Dermis microvascular lymphatic vessel endothelial cell (primary cell): ENCODE data around the gene WDR49. TPM values are rescaled to one million over a fixed set of nuclear protein-coding genes. Genes with fewer than 3 reads are reported as not detected.

Experiments used
- DNase-seq, 2 donors: peaks; one replicate each; pipeline versions ENCODE4 v3.0.0 to v3.0.0-alpha.2; 2010; ENCODE audit warnings: low read depth in 2 of 2
- total RNA-seq: library from RNA; depleted of rRNA; stranded (reverse); fragments of >200 nt; gene quantifications from 2 replicates; pipeline ENCODE4 v1.2.1, GENCODE V29; 2014

Gene WDR49
- 0.13 TPM in 2 replicates for total RNA-seq

GRCh38 chr3:167653760-167654159 lies at the start of gene WDR49:
WDR49 (minus strand) TSS chr3:167653942; CDS start chr3:167653425, 517 bp downstream.
- peak; percentile 28 to 55 for DNase-seq

GRCh38 chr3:167700926-167701325 lies 47.2 kb upstream of the WDR49 start:
- DNase-seq: no peak

GRCh38 chr3:167700046-167700445 lies 46.3 kb upstream of the WDR49 start:
- DNase-seq: no peak

- DNase-seq: no peak
These were observed 40.4 kb upstream of the WDR49 start for GRCh38 chr3:167694121-167694520.

GRCh38 chr3:167691366-167691765 lies 37.6 kb upstream of the WDR49 start:
- no peak for DNase-seq

GRCh38 chr3:167684388-167684993 lies 30.7 kb upstream of the WDR49 start:
- peak; percentile 55 to 67 for DNase-seq

- DNase-seq: no peak
These were observed 25.8 kb upstream of the WDR49 start for GRCh38 chr3:167679526-167679925.

- DNase-seq: no peak
These were observed 22.1 kb upstream of the WDR49 start for GRCh38 chr3:167675848-167676247.

GRCh38 chr3:167673221-167673620 lies 19.5 kb upstream of the WDR49 start:
- DNase-seq: no peak

- peak in 1 of 2 donors; percentile 10 for DNase-seq
These were observed 18.2 kb upstream of the WDR49 start for GRCh38 chr3:167671878-167672427.

- no peak for DNase-seq
These were observed 16.0 kb upstream of the WDR49 start for GRCh38 chr3:167669699-167670098.

GRCh38 chr3:167668651-167669050 lies 14.9 kb upstream of the WDR49 start:
- DNase-seq: no peak

GRCh38 chr3:167666563-167666962 lies 12.8 kb upstream of the WDR49 start:
- DNase-seq: no peak

- no peak for DNase-seq
These were observed 9.2 kb upstream of the WDR49 start for GRCh38 chr3:167662919-167663400.

- no peak for DNase-seq
These were observed 4.0 kb upstream of the WDR49 start for GRCh38 chr3:167657684-167658225.

GRCh38 chr3:167656821-167657220 lies 3.1 kb upstream of the WDR49 start:
- no peak for DNase-seq

GRCh38 chr3:167653155-167653554 lies 587 bp downstream of the WDR49 start:
- no peak for DNase-seq

- DNase-seq: no peak
These were observed 1.9 kb downstream of the WDR49 start for GRCh38 chr3:167651826-167652225.

- DNase-seq: no peak
These were observed 3.3 kb downstream of the WDR49 start for GRCh38 chr3:167650459-167650858.

GRCh38 chr3:167649746-167650145 lies 4.0 kb downstream of the WDR49 start:
- no peak for DNase-seq

- DNase-seq: no peak
These were observed 9.1 kb downstream of the WDR49 start for GRCh38 chr3:167644611-167645010.

- DNase-seq: no peak
These were observed 22.3 kb downstream of the WDR49 start for GRCh38 chr3:167631471-167631870.

- DNase-seq: no peak
These were observed 27.3 kb downstream of the WDR49 start for GRCh38 chr3:167626490-167626889.
